HG02981 (cell line): ENCODE measurements around the gene ADCY5.

Experiments
- ATAC-seq: cut with Tn5 transposase; IDR thresholded peaks from one replicate; pipeline ENCODE4 v1.9.1; 2021; ENCODE audit warnings: mild to moderate bottlenecking, moderate library complexity; ENCODE audit not compliant: unreplicated experiment

The ADCY5 gene

DNA sequence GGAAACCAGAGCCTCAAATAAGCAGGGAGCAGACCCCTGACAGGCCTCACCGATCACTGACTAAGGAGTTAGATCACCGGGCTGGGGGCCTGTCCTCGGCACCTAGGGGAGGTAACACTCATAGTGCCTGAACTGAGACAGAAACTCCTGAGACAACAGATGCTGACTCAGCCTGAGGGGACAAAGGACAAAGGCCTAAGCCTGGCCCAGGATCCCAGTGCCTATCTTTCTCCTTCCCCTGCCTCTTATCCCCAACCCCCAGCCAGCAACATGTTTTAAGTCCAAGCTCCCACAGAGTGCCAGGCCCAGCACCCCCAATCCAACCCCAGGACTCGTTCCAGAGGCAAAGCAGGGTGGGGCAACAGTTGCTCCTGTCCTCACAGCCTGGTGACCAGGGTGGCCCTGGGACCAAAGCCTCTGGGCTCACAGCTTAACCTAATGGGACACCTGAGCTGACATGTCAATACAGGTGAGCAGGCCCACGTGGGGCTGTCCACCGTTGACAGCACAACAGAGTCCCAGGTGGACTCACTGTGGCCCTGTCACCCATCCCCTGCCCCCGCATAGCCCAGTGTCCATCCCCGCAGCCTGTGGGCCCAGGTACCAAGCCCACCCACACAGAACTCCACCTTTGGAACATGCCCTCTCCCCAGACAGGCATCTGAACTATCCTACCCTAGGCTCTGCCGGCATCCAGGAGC lies 37.4 kb downstream of the ADCY5 start:
- ATAC-seq: no peak

GRCh38 chr3:123410149-123410515 lies 38.8 kb downstream of the ADCY5 start:
- ATAC-seq: no peak

DNA sequence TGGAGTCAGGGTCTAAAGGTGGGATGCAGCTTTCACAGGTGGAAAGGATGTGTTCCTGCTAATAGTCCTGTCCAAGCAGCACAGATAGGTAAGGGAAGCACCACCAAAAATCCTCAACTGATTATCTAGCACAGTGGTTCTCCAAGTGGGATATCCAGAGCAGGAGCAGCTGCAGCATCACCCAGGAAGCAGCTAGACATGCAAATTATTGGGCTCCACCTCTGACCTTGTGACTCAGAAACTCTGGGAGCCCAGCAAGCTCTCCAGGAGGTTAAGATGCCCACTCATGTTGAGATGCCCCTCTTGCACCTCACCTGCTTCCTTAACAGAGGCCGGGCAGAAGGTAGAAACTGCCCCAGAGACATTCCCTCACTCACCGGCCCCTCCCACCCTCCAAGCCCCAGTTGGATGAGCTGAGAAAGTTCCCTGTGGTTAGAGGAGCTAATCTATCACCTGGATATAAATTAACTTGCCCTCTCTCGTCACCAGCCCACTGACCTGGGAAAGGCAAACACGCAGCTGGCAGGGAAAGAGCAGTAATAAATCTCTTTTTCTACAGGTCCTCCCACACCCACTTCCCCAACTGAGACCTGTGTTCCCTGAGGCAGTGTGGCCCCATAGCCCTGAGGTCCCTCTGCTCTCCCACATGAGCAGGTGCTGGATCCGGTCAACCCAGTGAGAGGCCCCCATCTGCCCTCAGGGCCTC lies 39.3 kb downstream of the ADCY5 start:
- no peak for ATAC-seq

DNA sequence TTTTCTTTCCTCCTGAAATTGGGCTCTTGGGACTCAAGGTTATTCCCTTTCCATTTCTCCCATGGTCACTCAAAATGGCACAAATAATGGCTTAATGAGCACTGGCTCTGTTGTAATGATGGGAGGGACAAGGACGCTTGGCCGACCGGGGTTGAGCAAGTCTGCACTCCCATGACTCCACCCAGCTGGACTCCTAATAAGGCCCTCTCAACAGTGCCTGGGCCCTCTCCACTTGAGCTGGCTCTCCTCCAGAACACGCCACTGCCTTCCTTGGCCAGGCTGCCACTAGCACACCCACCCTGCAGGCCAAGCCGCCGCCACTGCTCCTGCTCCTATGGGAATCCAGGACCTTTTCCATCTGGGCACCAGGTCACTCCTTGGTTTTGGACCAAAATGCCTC lies 42.3 kb downstream of the ADCY5 start:
- no peak for ATAC-seq

DNA sequence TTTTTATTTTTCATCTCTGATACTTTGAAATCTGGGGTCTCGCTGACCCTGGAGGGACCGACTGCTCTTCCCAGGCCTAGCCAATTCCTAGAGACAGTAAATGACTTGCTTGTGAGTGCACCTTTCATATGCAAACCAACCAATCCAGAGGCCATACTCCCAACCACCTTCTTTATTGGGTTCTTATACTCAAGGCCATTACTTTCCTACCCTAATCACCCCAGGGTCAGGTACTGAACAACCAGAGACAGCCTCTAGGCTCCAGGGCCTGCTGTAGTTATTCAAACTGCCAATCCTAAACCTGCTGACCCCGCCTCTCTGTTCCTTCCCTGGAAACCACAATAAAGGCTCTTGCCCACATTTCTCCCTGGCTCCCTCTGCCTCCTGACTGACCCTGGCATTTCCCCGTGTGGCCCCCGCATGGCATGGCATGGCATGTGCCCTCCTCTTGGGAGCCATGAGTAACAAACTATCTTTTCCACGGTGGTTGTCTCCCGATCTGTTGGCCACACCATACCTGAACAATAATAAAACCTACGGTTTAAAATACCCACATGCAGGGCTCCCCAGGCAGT lies 42.9 kb downstream of the ADCY5 start:
- ATAC-seq: no peak

DNA sequence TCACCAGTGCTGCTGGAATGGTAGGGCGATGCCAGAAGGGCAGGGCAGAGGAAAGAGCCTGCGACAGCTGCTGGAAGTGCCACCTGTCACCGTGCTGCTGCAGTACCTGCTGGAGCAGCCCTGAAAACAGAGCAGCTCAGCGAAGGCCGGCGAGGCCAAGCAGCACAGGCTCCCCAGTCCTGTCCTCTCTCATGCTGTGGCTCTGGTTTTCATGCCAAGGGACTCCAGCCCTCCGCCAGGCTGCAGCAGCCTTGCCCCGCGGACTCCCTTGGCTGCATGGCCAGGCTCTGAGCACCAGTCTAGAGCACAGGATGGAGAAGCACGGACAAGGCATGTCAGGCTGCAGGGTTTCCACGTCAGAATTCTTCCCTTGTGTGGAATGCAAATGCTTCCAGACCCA lies 43.9 kb downstream of the ADCY5 start:
- no peak for ATAC-seq

GRCh38 chr3:123404391-123404790 lies 44.5 kb downstream of the ADCY5 start:
- ATAC-seq: no peak

DNA sequence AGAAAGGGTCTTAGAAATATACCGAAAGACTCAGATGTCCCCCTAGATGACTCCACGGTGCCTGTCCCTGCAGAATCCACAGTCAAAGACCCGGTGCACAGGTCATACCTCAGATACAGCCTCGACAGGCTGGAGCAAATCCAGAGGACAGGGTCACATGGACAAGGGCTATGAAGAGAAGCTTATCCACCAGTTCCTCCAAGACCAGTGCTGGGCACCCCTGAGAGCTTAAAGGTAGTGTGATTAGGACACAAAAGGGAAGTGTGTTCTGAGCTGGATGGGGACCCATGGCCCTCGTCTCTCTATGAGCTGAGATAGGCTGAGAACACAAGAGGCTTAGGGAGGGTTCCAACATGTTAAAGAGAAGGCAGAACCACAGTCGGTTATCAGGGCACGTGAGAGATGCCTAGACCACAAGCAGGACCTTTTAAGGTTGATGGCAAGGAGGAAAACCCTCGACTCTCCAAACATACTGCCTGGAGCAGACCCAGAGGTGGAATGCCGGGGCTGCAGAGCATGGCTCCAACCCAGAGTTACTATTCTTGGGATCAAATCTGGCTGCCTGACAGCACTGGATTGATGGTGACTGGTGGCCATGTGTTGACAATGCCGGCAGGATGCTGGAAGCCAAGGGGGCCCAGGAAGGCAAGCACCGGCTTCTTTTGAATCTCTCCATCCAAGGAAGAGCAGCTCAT lies 46.9 kb downstream of the ADCY5 start:
- no peak for ATAC-seq

DNA sequence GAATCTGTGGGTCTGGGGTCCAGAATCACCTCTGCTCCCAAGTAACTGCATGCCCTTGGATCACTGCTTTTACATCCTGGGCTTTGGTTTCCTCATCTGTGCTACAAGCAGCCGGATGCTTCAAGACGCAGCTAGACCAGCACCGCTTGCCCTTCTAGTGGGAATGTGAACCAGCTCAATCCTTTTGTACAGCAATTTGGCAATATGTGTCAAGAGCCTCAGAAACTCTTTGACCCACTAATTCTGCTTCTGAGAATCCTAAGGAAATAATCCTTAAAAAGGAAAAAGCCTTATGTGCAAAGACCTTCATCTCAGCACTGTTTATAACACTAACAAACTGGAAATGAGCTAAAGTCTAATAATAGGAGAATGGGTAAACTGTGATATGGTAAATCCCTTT lies 48.7 kb downstream of the ADCY5 start:
- no peak for ATAC-seq

DNA sequence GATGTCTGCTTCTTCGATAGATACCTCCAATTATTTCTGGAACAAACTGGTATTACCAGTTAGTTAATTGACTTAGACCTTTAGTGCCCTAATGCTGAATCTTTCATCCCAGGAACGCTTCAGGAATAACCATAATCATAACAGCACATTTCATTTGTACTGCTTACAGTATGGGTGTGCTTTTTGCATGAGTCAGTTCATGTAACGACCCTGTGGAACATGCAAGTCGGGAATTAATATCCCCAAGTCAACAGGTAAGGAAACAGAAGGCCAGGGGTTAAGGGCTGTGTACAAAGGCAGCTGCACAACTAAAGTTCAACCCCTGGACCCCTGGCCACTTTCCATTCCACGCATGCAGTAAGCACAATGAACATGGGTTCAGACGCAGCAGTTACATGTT lies 49.2 kb downstream of the ADCY5 start:
- no peak for ATAC-seq

- no peak for ATAC-seq
These were observed 50.7 kb downstream of the ADCY5 start for GRCh38 chr3:123397921-123398785.

- no peak for ATAC-seq
These were observed 51.8 kb downstream of the ADCY5 start for GRCh38 chr3:123397050-123397590.

- no peak for ATAC-seq
These were observed 52.5 kb downstream of the ADCY5 start for GRCh38 chr3:123396171-123397049.

DNA sequence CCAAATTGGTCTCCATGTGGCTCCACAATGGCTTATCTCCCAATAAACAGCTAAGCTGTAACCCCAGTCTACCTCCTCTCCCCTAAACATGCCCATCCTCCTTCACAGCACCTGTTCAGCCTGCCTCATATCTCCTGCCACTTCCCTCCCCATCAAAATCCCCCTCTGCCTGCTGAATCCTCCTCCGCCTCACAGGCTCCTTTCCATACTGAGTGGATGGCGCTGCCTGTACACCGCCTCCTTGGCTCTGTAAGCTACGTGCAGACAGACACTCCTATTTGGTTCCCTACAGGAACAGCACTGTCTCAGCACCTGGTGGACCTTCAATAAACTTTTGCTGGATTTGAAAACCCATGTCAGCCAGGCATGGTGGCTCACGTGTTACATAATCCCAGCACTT lies 53.7 kb downstream of the ADCY5 start:
- ATAC-seq: no peak

DNA sequence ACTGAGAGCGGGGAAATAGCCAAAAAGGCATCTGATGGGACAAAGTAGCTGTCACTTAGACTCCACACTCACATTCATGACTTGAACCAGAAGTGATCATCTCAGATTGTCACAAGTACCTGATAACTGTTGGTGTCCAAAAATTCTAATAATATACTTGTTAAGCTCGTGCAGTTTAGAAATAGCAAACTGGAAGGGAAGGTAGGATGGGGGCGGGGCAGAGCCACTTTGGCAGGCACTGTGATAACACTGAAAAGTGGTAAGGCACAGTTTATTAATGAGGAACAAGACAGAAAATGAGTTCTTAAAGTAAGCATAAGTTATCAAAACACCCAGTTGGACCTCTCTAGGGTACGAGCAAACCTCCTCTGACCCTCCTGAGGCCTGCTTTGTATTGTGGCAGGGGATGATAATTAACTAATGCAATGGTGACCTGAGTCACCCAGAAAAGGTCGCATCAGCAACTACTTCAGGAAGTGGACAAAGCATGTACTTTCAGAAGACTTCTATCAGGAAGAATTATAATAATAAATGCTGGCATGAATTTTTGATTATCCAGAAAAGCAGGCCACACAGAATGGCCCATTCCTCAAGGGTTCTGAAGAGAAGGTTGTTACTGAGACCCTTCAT lies 54.4 kb downstream of the ADCY5 start:
- no peak for ATAC-seq

DNA sequence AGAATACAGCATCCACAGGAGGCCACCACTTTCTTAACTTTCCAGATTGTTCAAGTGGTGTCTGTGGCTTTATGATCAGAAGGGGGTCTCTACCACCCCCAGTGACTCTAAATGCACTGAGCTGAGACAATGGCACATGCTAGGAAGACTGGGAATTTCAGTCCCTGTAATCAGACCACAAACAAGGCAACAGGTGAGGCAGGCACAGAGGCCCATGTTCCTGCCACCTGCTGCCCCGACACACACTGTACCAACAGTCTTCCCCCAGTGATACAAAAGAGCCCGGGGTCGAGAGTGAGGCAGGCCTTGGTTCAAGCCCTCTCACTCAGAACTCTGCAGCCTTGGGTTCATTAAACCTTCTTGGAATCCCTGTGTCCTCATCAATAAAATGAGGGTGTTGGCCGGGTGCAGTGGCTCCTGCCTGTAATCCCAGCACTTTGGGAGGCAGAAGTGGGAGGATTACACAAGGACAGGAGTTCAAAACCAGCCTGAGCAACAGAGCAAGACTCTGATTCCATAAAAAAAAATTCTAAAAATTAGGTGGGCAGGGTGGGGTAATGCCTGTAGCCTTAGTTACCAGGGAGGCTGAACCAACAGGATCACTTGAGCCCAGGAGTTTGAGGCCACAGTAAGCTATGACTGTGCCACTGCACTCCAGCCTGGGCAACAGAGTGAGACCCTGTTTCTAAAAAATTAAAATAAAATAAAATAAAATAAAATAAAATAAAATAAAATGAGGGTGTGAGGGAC lies 55.8 kb downstream of the ADCY5 start:
- ATAC-seq: no peak

DNA sequence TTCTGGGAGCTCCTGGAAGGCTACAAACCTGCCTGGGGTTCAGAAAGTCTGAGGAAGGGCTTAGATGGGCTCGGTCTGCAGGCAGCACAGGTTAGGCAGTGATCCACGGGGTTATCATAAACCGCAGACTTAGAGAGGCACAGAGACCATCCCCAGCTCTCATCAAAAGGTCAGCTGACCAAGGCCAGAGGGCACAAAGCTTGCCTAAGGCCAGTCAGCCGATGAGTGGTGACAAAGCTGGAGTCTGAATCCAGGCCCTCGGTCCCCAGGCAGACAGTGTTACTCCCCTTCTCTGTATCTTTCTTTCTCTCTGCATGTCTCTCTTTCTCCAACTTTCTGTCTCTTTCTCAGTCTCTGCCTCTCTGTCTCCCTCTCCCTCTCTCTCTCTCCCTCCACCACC lies 56.5 kb downstream of the ADCY5 start:
- no peak for ATAC-seq

DNA sequence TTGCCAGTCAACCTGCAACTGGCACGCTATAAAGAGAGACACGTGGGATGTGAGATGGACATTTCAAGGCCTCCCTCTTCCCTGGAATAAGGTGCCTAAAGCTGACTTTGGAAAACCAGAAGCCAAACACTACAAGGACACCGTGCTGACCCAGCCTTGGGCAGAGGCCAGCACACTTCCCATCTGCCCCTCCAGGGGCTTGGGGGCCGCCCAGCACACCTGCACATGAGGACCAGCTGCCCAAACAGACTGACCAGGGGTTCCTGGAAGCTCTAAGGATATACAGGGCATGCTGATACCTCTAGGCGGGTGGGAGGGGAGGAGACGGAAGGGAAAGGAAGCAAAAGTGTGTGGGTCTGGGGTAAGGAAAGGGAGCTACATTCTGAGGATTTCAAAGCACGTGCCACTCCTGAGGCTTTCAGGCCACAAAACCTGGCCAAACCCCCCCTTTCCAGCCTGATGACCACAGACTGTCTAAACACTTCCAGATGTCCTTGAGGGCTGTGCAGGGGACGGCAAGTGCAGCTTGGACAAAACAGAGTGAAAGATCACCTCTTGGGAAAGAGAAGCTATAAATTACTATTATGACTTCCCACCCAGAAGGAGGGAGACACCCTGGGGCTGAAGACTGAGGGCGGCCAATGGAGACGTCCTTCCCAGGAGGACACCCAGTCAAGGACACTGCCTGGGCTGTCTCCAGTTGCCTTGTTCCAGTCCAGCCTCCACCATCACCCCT lies 57.9 kb downstream of the ADCY5 start:
- no peak for ATAC-seq
